GM12873 (cell line): ENCODE data around the gene CHST12.

Experiments used
- CTCF ChIP-seq: IDR thresholded peaks from 2 replicates; pipeline ENCODE4 v1.5.1; 2012; ENCODE audit warnings: low read depth, mild to moderate bottlenecking, moderate library complexity, low read length, control low read depth; ENCODE audit not compliant: insufficient read depth; ENCODE audit errors: missing control alignments

The CHST12 gene

GRCh38 chr7:2373124-2373556, 30.3 kb upstream of the CHST12 start:
- TF ChIP-seq CTCF, result no peak

- TF ChIP-seq CTCF, result no peak
These were observed 29.8 kb upstream of the CHST12 start for GRCh38 chr7:2373646-2374045.

GRCh38 chr7:2374401-2374800, 29.0 kb upstream of the CHST12 start:
- no peak for TF ChIP-seq CTCF

GRCh38 chr7:2374830-2375728, 28.3 kb upstream of the CHST12 start:
- no peak for TF ChIP-seq CTCF

GRCh38 chr7:2376351-2377154, 26.9 kb upstream of the CHST12 start:
- TF ChIP-seq CTCF, result no peak

- no peak for TF ChIP-seq CTCF
These were observed 24.2 kb upstream of the CHST12 start for GRCh38 chr7:2379161-2379560.

- TF ChIP-seq CTCF, result no peak
These were observed 23.5 kb upstream of the CHST12 start for GRCh38 chr7:2379821-2380450.
